HepG2 (cell line): ENCODE data around the gene KRTAP3-3. TPM values are rescaled to one million over a fixed set of nuclear protein-coding genes. Genes with fewer than 3 reads are reported as not detected.

Source experiments
- ATF7-NPFF ChIP-seq: sonication (generic); formaldehyde crosslinking; IDR thresholded peaks from 2 replicates; pipeline ENCODE4 v1.8.1; 2023; ENCODE audit warnings: mild to moderate bottlenecking, low read depth, missing genetic modification reagents, moderate library complexity
- CSRNP1 ChIP-seq: sonication (generic); formaldehyde crosslinking; IDR thresholded peaks from 2 replicates; pipeline ENCODE4 v1.8.1; 2023; ENCODE audit warnings: mild to moderate bottlenecking, missing genetic modification reagents
- CTCF ChIP-seq: sonication (generic); formaldehyde crosslinking; IDR thresholded peaks from 2 replicates; pipeline ENCODE4 v1.5.0; 2020; ENCODE audit warnings: mild to moderate bottlenecking, missing genetic modification reagents, moderate library complexity
- GLI4 ChIP-seq: sonication (generic); formaldehyde crosslinking; IDR thresholded peaks from 2 replicates; pipeline ENCODE4 v1.5.1; 2020; ENCODE audit warnings: missing genetic modification reagents, mild to moderate bottlenecking, moderate library complexity, borderline replicate concordance
- HES4 ChIP-seq: sonication (generic); formaldehyde crosslinking; IDR thresholded peaks from 2 replicates; pipeline ENCODE4 v1.9.0; 2021; ENCODE audit warnings: mild to moderate bottlenecking, missing genetic modification reagents, borderline replicate concordance
- HNRNPH1 ChIP-seq: fragments of 200-400 bp; formaldehyde crosslinking; optimal IDR thresholded peaks from 2 replicates; pipeline ENCODE3; 2017; ENCODE audit warnings: mild to moderate bottlenecking, low read depth, low read length
- NFE2 ChIP-seq: sonication (generic); formaldehyde crosslinking; IDR thresholded peaks from 2 replicates; pipeline ENCODE4 v1.4.0; 2020; ENCODE audit warnings: missing genetic modification reagents
- RBFOX2 ChIP-seq: fragments of 200-400 bp; formaldehyde crosslinking; IDR thresholded peaks from 2 replicates; pipeline ENCODE4 v1.6.1; 2017; ENCODE audit warnings: low read depth, mild to moderate bottlenecking, low read length
- RFX1 ChIP-seq: fragments of 450-650 bp; IDR thresholded peaks from 2 replicates; pipeline ENCODE4 v1.6.1; 2017
- RXRB ChIP-seq: IDR thresholded peaks from 2 replicates; pipeline ENCODE4 v1.6.1; 2016; ENCODE audit warnings: borderline replicate concordance, missing genetic modification reagents, missing compliant biosample characterization
- SIX1 ChIP-seq: sonication (generic); formaldehyde crosslinking; IDR thresholded peaks from 2 replicates; pipeline ENCODE4 v1.4.0; 2020; ENCODE audit warnings: missing genetic modification reagents, borderline replicate concordance
- TCF12 ChIP-seq, 2 experiments: fragments of 450-650 bp in 1 of 2; sonication (generic) in 1 of 2; formaldehyde crosslinking in 1 of 2; IDR thresholded peaks; 2 replicates each; pipeline versions ENCODE4 v1.6.1 to v1.8.0; 2017 to 2022; ENCODE audit warnings: antibody characterized with exemption in 1 of 2, mild to moderate bottlenecking in 1 of 2, missing genetic modification reagents in 1 of 2, moderate library complexity in 1 of 2
- U2AF1 ChIP-seq: fragments of 200-400 bp; formaldehyde crosslinking; optimal IDR thresholded peaks from 2 replicates; pipeline ENCODE3; 2017; ENCODE audit warnings: mild to moderate bottlenecking, low read depth, low read length
- ZFP36L1 ChIP-seq: sonication (generic); formaldehyde crosslinking; IDR thresholded peaks from 2 replicates; pipeline ENCODE4 v1.8.0; 2022; ENCODE audit warnings: mild to moderate bottlenecking, missing genetic modification reagents, moderate library complexity
- ZFP41 ChIP-seq: sonication (generic); formaldehyde crosslinking; IDR thresholded peaks from 2 replicates; pipeline ENCODE4 v1.4.0; 2020; ENCODE audit warnings: mild to moderate bottlenecking, missing genetic modification reagents, borderline replicate concordance
- ZNF20 ChIP-seq: sonication (generic); formaldehyde crosslinking; IDR thresholded peaks from 2 replicates; pipeline ENCODE4 v1.4.0; 2020; ENCODE audit warnings: mild to moderate bottlenecking, moderate library complexity, missing genetic modification reagents
- ZNF251 ChIP-seq: sonication (generic); formaldehyde crosslinking; IDR thresholded peaks from 2 replicates; pipeline ENCODE4 v1.9.0; 2021; ENCODE audit warnings: mild to moderate bottlenecking, missing genetic modification reagents
- ZNF260 ChIP-seq: sonication (generic); formaldehyde crosslinking; IDR thresholded peaks from 2 replicates; pipeline ENCODE4 v1.4.0; 2020; ENCODE audit warnings: missing genetic modification reagents, low read depth, mild to moderate bottlenecking, borderline replicate concordance
- ZNF3 ChIP-seq: IDR thresholded peaks from 2 replicates; pipeline ENCODE4 v1.7.0; 2017; ENCODE audit warnings: inconsistent platforms
- ZNF513 ChIP-seq: sonication (generic); formaldehyde crosslinking; conservative IDR thresholded peaks from 2 replicates; pipeline ENCODE4 v1.5.0; 2020; ENCODE audit warnings: missing genetic modification reagents
- ZNF567 ChIP-seq: sonication (generic); formaldehyde crosslinking; IDR thresholded peaks from 2 replicates; pipeline ENCODE4 v1.8.1; 2023; ENCODE audit warnings: mild to moderate bottlenecking, missing genetic modification reagents, borderline replicate concordance
- ZNF792 ChIP-seq: IDR thresholded peaks from 2 replicates; pipeline ENCODE4 v1.6.1; 2016
- ZSCAN5A ChIP-seq: sonication (generic); formaldehyde crosslinking; IDR thresholded peaks from 2 replicates; pipeline ENCODE4 v1.8.0; 2022; ENCODE audit warnings: mild to moderate bottlenecking, missing genetic modification reagents, borderline replicate concordance
- polyA plus RNA-seq, 8 experiments: library from polyadenylated mRNA; depleted of rRNA in 3 of 8; stranded (reverse) in 7 of 8; unstranded in 1 of 8; fragments of >200 nt; fragmentation: Illumina TruSeq in 4 of 8; extraction: Trizol in 4 of 8; gene quantifications; 2 replicates each; pipeline versions ENCODE4 v1.2.1 to v1.2.3, GENCODE V29; 2011 to 2016; ENCODE audit warnings: low read depth in 4 of 8, missing spikeins in 1 of 8, mixed read lengths in 1 of 8; ENCODE audit not compliant: insufficient read depth in 1 of 8
- total RNA-seq, 5 experiments: library from RNA; depleted of rRNA; stranded (reverse); fragments of >200 nt; fragmentation: Illumina TruSeq; extraction: Trizol; gene quantifications; 2 replicates each; pipeline ENCODE4 v1.2.3, GENCODE V29; 2016; ENCODE audit warnings: low read depth in 1 of 5

The KRTAP3-3 gene
- total and polyA plus RNA-seq, 2 of the 13 experiments (the other 11 are each of a cell fraction or from before 2014, with no cell fraction given) = not detected

- TF ChIP-seq RXRB (peak; percentile 99), ZNF513 (CRISPR knock-in tag) (no peak; the same call in 1 of the 2 replicates), ZFP36L1 (CRISPR knock-in tag) (no peak), SIX1 (peak; percentile 99), CSRNP1 (CRISPR knock-in tag) (no peak; the same call in 1 of the 2 replicates), ZNF567 (CRISPR knock-in tag) (no peak; the same call in 1 of the 2 replicates), GLI4 (CRISPR knock-in tag) (no peak), ZFP41 (no peak), HNRNPH1 (no peak), ZNF251 (no peak), RFX1 (no peak), ZNF260 (CRISPR knock-in tag) (no peak), ZSCAN5A (CRISPR knock-in tag) (peak; percentile 86; the same call in 1 of the 2 replicates), ZNF20 (no peak), ATF7-NPFF (CRISPR knock-in tag) (no peak; the same call in 1 of the 2 replicates), ZNF792 (CRISPR knock-in tag) (peak; percentile 100), CTCF (CRISPR knock-in tag) (0 out of 2 replicates have a peak, but pooled peaks have one; percentile 21), RBFOX2 (peak; percentile 55; the same call in 1 of the 2 replicates), TCF12 (IDR thresholded peaks at IDR 0.05) (no peak), TCF12 (CRISPR knock-in tag; IDR thresholded peaks at IDR 0.05) (peak; percentile 97), HES4 (CRISPR knock-in tag) (no peak), NFE2 (peak; percentile 18; the same call in 1 of the 2 replicates), ZNF3 (CRISPR knock-in tag) (no peak; the same call in 1 of the 2 replicates), U2AF1 (no peak)
Measured at GRCh38 chr17:40956401-40957254, 37.3 kb downstream of the KRTAP3-3 start (continued).
